Memory B cell (primary cell): ENCODE measurements around the gene GPATCH2L.

Experiments
- ATAC-seq: fragments of 150-1000 bp; cut with Tn5 transposase; 2 replicates; pipeline ENCODE4 v1.10.0; 2021; ENCODE audit warnings: low read depth, mild to moderate bottlenecking, moderate library complexity
- DNase-seq, 2 donors: peaks; one replicate each; pipeline ENCODE4 v3.0.0; 2022; ENCODE audit warnings: low spot score in 2 of 2
- H3K27ac Mint-ChIP-seq: one replicate; pipeline ENCODE4 v1.8.0; 2022; ENCODE audit warnings: mild to moderate bottlenecking, moderate library complexity, mixed read lengths
- H3K27me3 Mint-ChIP-seq: one replicate; pipeline ENCODE4 v1.8.0; 2022; ENCODE audit warnings: mixed read lengths
- H3K36me3 Mint-ChIP-seq: one replicate; pipeline ENCODE4 v1.8.0; 2022; ENCODE audit warnings: mild to moderate bottlenecking, mixed read lengths
- H3K4me1 Mint-ChIP-seq: one replicate; pipeline ENCODE4 v1.8.0; 2022; ENCODE audit warnings: mixed read lengths
- H3K4me3 Mint-ChIP-seq: one replicate; pipeline ENCODE4 v1.8.0; 2022; ENCODE audit warnings: mild to moderate bottlenecking, moderate library complexity, mixed read lengths
- H3K9me3 Mint-ChIP-seq: one replicate; pipeline ENCODE4 v1.8.0; 2022; ENCODE audit warnings: mixed read lengths

GPATCH2L gene

DNA sequence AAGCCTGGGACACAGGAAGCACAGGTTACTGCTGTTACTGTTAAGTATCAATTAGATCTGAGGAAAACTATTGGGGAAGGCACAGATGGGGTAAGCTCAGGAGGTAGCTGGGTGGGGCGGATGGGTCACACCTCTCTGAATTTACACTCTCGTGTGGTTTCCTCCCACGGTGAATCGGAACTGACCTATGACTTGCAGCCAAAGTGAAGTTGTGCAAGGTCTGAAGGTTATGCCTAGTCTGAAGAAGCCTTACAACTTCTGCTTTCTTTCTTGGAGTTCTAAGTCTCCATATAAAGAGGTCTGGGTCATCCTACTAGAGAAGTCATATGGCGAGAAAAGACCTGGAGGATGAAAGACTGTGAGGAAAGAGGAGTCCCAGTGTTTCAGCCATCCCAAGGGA is 25.6 kb upstream of the GPATCH2L start:
- no peak for ATAC-seq
- H3K9me3 Mint-ChIP-seq = peaks cover 2% of the 10 kb centered on the region
- H3K27me3 Mint-ChIP-seq = peaks cover 14% of the 10 kb centered on the region
- H3K4me3 Mint-ChIP-seq = no peak overlapping the region
- H3K27ac Mint-ChIP-seq = no peak overlapping the region
- no peaks in the 10 kb centered on the region for H3K4me1 Mint-ChIP-seq
- no peaks in the 10 kb centered on the region for H3K36me3 Mint-ChIP-seq
- no peak for DNase-seq

DNA sequence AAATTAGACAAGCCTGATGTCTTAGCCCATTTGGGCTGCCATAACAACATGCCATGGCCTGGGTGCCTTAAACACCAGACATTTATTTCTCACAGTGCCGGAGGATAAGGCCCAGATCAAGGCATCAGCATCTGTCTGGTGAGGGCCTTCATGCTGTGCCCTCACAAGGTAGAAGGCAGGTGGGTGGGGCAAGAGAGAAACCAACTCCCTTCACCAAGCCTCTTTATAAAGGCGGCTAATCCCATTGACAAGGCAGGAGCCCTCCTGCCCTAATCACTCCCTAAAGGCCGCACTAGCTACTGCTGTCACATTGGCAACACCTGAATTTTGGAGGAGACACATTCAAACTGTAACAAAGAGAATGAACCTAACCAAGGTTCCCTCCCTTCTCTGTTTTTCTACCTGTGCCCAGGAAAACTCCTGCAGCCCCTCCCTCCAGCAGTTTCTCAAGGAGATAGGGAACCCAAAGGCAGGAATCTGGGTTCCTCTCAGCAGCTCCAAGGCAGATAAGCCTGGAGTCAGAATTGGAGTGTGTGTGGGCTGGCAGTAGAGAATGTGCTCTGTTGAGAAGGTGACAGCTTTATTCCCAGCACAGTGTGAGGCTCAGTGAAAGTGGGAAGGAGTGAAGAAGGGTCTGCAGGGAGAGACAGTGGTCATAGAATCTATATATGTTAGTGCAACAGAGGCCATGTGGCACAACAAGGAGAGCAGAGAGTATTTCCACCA is 21.7 kb upstream of the GPATCH2L start:
- peaks cover 5% of the 10 kb centered on the region for H3K9me3 Mint-ChIP-seq
- peaks cover 25% of the 10 kb centered on the region for H3K27me3 Mint-ChIP-seq
- no peaks in the 10 kb centered on the region for H3K36me3 Mint-ChIP-seq
- H3K4me1 Mint-ChIP-seq = no peaks in the 10 kb centered on the region
- ATAC-seq (no peak), DNase-seq (no peak)
- H3K4me3 Mint-ChIP-seq = no peak overlapping the region
- no peak overlapping the region for H3K27ac Mint-ChIP-seq

DNA sequence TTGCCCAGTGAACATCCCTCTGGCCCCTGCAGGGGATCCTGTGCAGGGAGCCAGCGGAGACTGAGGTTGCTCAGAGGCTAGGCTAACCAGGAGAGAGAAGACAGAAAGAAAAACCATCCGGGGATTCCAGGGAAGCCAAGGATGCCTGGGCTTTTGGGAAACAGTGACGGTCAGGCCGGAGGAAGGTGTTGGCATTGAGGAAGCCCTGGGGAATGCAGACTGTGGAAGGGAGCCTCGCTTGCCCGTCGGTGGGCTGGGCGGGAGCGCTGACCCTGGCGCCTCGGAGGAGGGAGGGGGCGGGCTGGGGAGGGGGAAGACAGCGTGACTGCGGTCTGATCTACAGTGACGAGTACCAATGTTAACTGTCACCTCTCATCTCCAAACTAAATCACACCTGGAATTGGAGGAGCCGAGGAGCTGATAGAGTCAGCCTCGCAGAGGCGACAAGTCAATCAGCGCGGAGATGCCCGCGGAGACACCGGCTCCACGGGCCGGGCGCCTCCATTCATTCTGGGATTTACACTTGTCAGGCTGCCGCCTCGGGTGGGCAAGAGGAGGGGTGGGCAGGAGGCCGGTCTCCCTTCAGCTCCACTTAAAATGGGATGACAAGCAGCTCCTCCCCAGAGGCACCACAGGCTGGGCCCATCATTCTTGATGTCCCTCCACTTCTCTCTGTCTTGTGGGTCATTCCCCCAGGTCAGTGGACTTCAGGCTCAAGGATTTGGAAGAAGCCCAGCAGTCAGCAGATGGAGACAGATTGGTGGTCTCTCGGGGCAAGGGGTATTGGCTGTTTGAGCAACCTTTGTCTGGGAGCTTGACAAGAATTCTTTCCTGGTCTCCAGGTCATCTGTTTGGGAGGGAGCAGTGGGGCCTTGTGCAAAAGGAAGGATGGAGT is 20.4 kb upstream of the GPATCH2L start:
- ATAC-seq (no peak), DNase-seq (no peak)
- H3K4me1 Mint-ChIP-seq = no peaks in the 10 kb centered on the region
- H3K27ac Mint-ChIP-seq = no peak overlapping the region
- peaks cover 30% of the 10 kb centered on the region for H3K27me3 Mint-ChIP-seq
- H3K4me3 Mint-ChIP-seq = no peak overlapping the region
- H3K9me3 Mint-ChIP-seq = peaks cover 5% of the 10 kb centered on the region
- H3K36me3 Mint-ChIP-seq = no peaks in the 10 kb centered on the region

DNA sequence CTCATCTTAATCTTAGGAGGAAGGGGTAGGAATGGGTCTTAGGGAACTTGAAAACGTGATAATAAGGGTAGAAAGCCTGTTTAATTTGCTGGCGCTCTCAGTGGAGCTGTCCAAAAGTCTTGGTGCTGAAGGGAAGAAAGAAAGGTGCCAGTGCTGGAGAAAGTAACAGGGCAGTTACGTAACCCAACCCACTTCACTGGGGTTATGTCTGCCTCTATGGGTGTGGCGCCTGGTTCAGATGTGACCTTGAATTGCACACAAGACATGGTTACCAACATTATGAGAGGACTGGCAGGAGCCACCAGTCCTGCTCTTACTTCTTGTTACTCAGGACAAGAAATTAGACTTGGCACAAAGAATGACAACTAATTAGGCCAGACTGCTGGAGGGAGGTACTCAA is 18.6 kb upstream of the GPATCH2L start:
- ATAC-seq (no peak), DNase-seq (no peak)
- Mint-ChIP-seq H3K27me3 (peaks cover 29% of the 10 kb centered on the region), H3K27ac (no peak overlapping the region), H3K4me1 (peaks cover 2% of the 10 kb centered on the region), H3K4me3 (no peak overlapping the region), H3K9me3 (peaks cover 3% of the 10 kb centered on the region), H3K36me3 (no peaks in the 10 kb centered on the region)

DNA sequence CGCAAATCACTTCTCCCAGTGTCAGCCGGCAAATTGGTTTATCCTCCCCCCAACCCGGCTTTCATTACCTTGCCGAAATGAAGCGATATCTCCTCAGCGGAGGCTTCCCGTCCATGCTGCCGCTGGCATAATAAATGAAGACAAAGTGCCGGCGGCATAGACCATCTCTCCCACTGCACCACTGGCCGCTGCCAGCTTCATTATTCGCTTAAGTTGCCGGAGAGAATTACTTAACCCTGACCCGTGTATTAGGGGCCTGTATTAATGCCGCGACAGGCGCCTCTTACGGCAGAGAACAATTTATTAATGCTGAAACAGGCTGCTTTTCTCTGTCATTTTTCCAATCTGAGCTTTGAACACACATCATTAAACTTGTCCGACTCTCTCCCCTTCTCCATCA is 17.5 kb upstream of the GPATCH2L start:
- Mint-ChIP-seq H3K27me3 (peaks cover 33% of the 10 kb centered on the region), H3K36me3 (no peaks in the 10 kb centered on the region), H3K9me3 (peaks cover 3% of the 10 kb centered on the region), H3K27ac (no peak overlapping the region), H3K4me1 (peaks cover 5% of the 10 kb centered on the region), H3K4me3 (no peak overlapping the region)
- DNase-seq (no peak), ATAC-seq (no peak)

DNA sequence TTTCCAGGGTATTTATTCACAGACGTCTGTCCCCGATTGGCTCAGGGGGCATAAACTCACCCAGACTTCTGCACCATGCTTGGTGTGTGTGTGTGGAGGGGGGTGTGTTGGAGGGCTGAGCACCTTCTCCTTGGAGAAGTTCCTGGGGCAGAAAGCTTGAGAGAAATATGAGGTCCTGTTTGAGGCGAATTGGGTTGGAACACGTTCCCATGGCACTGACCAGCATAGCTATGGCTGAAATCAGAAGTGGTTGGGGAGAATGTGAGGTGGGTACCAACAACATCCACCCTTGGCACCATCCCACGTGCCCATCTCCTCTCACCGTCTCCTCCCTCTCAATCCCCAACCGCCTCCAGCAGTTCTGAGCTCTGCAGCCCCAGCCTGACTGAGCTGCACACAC is 16.0 kb upstream of the GPATCH2L start:
- H3K4me1 Mint-ChIP-seq = peaks cover 5% of the 10 kb centered on the region
- no peaks in the 10 kb centered on the region for H3K36me3 Mint-ChIP-seq
- ATAC-seq (no peak), DNase-seq (no peak)
- H3K27ac Mint-ChIP-seq = no peak overlapping the region
- H3K9me3 Mint-ChIP-seq = peaks cover 6% of the 10 kb centered on the region
- H3K27me3 Mint-ChIP-seq = peaks cover 40% of the 10 kb centered on the region
- no peak overlapping the region for H3K4me3 Mint-ChIP-seq

DNA sequence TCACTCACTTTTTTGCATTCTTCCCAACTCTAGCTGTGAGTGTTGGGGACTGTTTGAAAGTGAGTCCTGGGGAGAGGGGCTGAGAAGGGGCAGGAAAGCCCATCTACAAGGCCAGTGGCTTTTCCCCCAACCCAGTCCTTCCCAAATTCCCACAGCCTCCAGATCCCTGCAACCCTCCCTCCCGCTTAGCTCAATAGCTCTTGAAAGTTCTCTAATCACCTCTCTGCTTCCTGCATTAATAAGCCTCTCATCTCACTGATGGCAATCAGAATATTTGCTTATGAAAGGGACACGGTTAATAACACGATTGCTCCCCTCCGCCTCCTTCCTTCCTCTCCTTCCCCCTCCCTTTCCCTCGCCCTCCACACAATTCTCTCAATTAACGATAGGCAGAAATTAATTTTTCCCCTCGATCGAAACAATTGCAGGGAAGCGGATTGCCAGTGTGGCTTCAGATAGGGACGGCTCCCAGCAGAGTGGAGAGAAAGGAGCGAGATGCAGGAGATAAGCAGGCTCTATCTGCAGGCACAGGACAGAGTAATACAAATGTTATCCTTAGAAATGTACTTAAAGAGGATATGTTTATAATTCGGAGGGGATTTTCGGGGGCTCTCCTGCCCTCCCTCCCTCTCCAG is 15.1 kb upstream of the GPATCH2L start:
- DNase-seq (no peak), ATAC-seq (no peak)
- Mint-ChIP-seq H3K27ac (no peak overlapping the region), H3K4me3 (no peak overlapping the region), H3K36me3 (no peaks in the 10 kb centered on the region), H3K27me3 (peaks cover 37% of the 10 kb centered on the region), H3K9me3 (peaks cover 8% of the 10 kb centered on the region), H3K4me1 (peaks cover 5% of the 10 kb centered on the region)

DNA sequence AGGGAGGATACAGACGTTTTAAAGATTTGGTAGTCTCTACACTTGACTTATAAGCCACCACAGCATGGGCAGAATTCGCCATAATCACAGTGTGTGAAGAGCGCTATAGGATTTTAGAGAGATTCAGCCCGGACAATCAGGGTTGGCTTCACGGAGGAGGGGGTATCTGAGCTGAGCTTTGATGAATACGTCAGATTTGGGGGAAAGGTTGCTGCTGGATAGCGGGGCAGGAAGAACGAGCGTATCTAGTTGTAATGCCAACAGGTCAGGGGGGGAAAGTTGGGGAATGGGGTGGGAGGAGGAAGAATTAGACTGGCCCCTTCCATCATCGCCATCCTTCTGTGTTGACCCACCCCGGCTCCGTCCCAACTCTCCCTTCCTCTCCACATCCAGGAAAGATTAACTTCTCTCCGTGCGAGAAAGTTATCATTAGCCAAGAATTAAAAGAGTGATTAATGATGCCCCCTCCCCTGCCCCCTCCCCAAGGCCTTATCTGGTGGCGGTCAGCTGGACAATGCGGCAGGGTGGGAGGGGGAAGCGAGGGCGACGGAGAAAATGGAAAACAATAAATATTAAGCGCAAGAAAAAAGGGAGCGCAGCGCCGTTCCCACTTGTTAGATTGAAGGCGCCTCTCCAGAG is 13.5 kb upstream of the GPATCH2L start:
- H3K27ac Mint-ChIP-seq = no peak overlapping the region
- H3K36me3 Mint-ChIP-seq = peaks cover 2% of the 10 kb centered on the region
- H3K4me3 Mint-ChIP-seq = no peak overlapping the region
- DNase-seq (no peak), ATAC-seq (no peak)
- H3K9me3 Mint-ChIP-seq = peaks cover 11% of the 10 kb centered on the region
- H3K27me3 Mint-ChIP-seq = peaks cover 31% of the 10 kb centered on the region
- peaks cover 5% of the 10 kb centered on the region for H3K4me1 Mint-ChIP-seq

DNA sequence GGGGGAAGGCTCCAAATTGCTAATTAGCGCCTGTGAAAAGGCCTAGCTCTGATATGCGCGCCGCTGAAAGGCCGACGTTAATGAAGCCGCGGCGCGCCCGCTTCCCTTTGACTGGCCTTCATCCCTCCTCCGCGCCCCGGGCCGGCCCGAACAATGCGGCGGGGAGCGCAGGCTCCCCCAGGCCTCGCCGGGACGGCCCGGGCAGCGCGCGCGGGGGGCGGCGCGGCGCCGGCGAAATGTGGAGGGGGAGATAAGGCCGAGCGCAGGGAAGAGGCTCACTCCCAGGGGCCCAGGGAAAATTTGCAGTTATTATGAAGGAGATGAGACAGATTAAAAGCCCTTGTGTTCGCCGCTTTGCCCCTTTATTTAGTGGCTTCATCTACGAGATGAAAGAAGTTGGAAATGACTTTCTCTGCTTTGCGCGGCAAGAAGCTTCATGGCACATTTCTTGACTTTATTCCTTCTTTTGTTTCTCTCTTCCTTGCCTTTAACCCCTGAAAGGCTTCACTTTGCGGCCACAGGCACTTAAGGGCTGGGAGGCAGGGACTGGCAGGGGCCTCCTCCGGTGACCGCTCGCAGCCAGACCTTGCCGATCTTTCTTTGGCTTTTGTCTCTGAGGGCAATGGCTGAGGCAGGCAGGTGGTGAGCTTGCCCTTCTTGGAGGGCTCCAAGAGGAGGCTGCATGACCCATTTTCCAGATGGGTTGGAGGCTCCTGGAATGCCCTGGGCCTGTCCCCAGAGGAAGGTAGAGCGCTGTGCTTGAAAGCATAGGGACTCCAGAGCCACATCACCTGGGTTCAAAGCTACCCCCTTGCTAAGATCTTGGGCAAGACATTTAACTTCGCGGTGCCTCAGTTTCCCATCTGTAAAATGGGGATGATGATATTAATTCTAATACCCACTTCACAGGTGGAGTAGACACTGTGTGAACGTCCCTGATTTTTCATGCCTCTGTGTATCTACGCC is 12.7 kb upstream of the GPATCH2L start:
- no peak overlapping the region for H3K27ac Mint-ChIP-seq
- peaks cover 2% of the 10 kb centered on the region for H3K36me3 Mint-ChIP-seq
- ATAC-seq (no peak), DNase-seq (no peak)
- peaks cover 5% of the 10 kb centered on the region for H3K4me1 Mint-ChIP-seq
- peaks cover 27% of the 10 kb centered on the region for H3K27me3 Mint-ChIP-seq
- H3K9me3 Mint-ChIP-seq = peaks cover 11% of the 10 kb centered on the region
- H3K4me3 Mint-ChIP-seq = no peak overlapping the region

DNA sequence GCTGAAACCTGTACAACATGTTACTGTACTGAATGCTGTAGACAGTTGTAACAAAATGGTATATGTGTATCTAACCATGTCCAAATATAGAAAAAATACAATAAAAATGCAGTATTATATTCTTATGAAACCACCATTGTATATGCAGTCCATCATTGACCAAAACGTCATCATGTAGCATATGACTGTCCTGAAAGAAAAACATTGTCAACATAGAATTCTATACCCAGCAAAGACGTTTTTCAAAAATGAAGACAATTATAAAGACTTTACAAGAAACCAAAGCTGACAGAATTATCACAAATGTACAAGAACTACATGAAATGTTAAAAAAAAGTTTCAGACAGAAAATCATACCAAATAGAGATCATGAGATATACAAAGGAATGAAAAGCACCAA is 8.1 kb upstream of the GPATCH2L start:
- no peak overlapping the region for H3K27ac Mint-ChIP-seq
- peaks cover 15% of the 10 kb centered on the region for H3K27me3 Mint-ChIP-seq
- H3K4me1 Mint-ChIP-seq = no peaks in the 10 kb centered on the region
- ATAC-seq = no peak
- no peak overlapping the region for H3K4me3 Mint-ChIP-seq
- peaks cover 20% of the 10 kb centered on the region for H3K9me3 Mint-ChIP-seq
- H3K36me3 Mint-ChIP-seq = peaks cover 6% of the 10 kb centered on the region
- no peak for DNase-seq

DNA sequence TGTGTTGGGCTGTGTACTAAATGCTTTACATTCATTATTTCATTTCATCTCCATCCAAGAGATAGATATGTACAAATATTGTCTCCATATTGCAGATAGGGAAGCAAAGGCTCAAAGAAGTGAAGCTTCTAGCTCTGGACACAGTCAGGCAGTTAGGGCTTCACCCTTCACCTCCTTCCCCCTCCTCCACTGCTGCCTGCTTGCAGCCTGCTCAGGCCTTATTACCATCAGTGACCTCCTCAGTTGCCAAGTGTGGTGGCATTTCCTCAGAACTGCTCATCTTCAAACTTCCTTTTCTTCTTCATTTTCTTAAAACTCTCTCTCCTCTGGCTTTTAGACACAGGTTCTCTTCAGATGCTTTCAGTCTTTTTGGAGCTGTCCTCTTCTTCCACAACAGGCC is 4.7 kb upstream of the GPATCH2L start:
- no peak for ATAC-seq
- peaks cover 14% of the 10 kb centered on the region for H3K9me3 Mint-ChIP-seq
- no peak for DNase-seq
- peaks cover 9% of the 10 kb centered on the region for H3K4me1 Mint-ChIP-seq
- no peak overlapping the region for H3K27ac Mint-ChIP-seq
- peaks cover 6% of the 10 kb centered on the region for H3K27me3 Mint-ChIP-seq
- H3K36me3 Mint-ChIP-seq = peaks cover 6% of the 10 kb centered on the region
- no peak overlapping the region for H3K4me3 Mint-ChIP-seq

DNA sequence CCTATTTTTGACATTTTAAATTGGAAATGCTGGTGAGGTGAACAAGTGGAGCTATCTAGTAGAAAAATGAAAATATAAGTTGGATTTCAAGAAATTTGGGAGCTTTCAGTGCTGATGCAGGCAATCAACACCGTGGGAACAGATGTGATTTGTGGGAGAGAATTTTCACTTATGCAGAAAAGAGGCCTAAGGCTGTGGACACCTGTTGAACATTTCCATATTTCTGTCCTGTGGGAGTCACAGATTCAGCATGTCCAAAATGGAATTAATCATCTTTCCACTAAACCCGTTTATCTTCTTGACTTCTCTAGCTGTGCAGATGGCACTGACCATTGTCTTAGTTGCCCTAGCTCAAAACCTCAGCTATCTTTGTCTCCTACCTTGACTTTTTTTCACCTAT is 2.5 kb upstream of the GPATCH2L start:
- Mint-ChIP-seq H3K27ac (no peak overlapping the region), H3K4me1 (peaks cover 22% of the 10 kb centered on the region), H3K9me3 (peaks cover 7% of the 10 kb centered on the region), H3K4me3 (no peak overlapping the region), H3K27me3 (peaks cover 6% of the 10 kb centered on the region), H3K36me3 (peaks cover 6% of the 10 kb centered on the region)
- ATAC-seq (no peak), DNase-seq (no peak)

DNA sequence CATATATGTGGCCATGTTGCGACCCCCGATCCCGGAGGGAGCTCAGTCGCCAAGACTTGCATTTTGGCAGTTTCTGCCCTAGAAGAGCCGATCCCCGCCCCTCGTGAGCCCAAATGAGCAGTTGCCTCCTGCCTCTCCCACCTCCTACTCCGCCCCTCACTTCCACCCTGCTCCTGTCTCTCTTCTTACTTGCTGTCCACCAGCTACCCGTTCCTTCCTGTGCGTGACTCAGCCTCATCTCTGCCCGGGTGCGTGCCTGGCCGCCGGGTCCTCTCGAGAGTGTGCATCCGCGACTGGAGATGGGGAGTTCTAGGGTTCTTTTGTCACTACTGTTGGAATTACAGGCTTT is 585 bp downstream of the GPATCH2L start:
- DNase-seq (no peak), ATAC-seq (peak; percentile 31)
- Mint-ChIP-seq H3K27me3 (no peaks in the 10 kb centered on the region), H3K36me3 (peaks cover 24% of the 10 kb centered on the region), H3K9me3 (no peaks in the 10 kb centered on the region), H3K4me1 (peaks cover 37% of the 10 kb centered on the region), H3K4me3 (peak overlapping the region; percentile 92), H3K27ac (peak overlapping the region; percentile 95)
